SH-SY5Y (cell line): ENCODE measurements around the gene CHN1.

Source experiments
- GATA2 ChIP-seq: IDR thresholded peaks from 2 replicates; pipeline ENCODE4 v1.6.1; 2011; ENCODE audit warnings: mild to moderate bottlenecking, low read depth, low read length
- GATA3 ChIP-seq: IDR thresholded peaks from 2 replicates; pipeline ENCODE4 v1.6.1; 2011; ENCODE audit warnings: low read depth, mild to moderate bottlenecking, low read length, moderate library complexity

The CHN1 gene

GRCh38 chr2:175003875-175004729 lies 1.1 kb downstream of the CHN1 start:
- TF ChIP-seq GATA2 (no peak), GATA3 (no peak)

GRCh38 chr2:175002547-175003274 lies 2.5 kb downstream of the CHN1 start:
- TF ChIP-seq GATA2 (peak; percentile 26; the same call in 1 of the 2 replicates), GATA3 (no peak)

DNA sequence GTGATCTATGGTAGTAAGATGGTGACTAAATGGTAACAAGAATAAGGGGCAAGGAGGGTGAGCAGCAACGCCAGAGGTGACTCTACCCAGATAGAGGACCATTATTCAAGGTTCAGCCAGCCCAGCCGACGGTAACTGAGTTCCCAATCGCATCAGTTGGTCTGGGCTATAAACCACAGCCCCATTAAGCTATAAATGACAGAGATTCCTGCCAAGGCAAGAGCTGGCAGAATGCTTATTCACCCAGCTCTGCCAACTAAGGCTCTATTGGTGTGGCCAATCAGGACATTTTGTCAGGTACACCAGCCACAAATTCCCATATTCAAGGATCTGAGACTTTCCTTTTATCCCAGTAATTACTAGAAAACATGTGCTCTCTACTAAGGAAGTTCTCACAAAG lies 3.6 kb downstream of the CHN1 start:
- no peak for TF ChIP-seq GATA3
- TF ChIP-seq GATA2 = no peak

DNA sequence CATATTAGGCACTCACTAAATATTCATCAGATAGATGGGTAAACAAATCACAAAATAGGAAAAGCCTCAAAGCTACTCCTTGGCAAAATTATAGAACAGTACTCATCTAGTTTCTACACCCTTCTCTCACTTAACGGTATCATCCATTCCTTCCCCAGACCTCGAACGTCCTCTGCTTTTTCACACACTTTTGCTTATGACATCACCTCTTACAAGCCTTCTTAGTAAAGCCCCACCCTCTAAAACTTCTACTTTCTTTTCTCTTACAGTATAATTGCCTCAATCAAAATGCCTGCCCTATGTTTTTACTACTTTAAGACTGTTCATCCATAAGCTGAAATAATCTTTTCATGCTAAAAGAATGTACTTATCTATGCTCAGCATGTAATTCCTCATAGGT lies 8.1 kb downstream of the CHN1 start:
- TF ChIP-seq GATA3 (no peak), GATA2 (no peak)

GRCh38 chr2:174996622-174997021 lies 8.6 kb downstream of the CHN1 start:
- no peak for TF ChIP-seq GATA2
- TF ChIP-seq GATA3 = no peak

- TF ChIP-seq GATA2 (no peak), GATA3 (no peak)
Measured at GRCh38 chr2:174994381-174994780, 10.8 kb downstream of the CHN1 start.

DNA sequence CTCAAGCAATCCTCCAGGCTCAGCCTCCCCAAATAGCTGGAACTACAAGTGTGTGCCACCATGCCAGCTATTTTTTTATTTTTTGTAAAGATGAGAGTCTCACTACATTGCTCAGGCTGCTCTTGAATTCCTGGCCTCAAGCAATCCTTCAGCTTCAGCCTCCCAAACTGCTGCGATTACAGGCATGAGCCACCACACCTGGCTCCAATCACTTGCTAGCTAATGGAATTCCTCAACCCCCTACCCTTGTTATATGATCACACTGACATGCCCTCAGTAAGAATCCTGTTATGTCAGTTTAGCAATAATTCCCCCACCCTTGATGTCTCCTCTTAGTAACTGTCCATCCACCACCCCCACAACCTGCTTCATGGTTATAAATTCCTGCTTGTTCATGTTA lies 12.3 kb downstream of the CHN1 start:
- TF ChIP-seq GATA3 (no peak), GATA2 (no peak)

GRCh38 chr2:174985614-174986013 lies 19.6 kb downstream of the CHN1 start:
- TF ChIP-seq GATA3 (no peak), GATA2 (no peak)

GRCh38 chr2:174984561-174984960 lies 20.6 kb downstream of the CHN1 start:
- TF ChIP-seq GATA2 = no peak
- TF ChIP-seq GATA3 = no peak

DNA sequence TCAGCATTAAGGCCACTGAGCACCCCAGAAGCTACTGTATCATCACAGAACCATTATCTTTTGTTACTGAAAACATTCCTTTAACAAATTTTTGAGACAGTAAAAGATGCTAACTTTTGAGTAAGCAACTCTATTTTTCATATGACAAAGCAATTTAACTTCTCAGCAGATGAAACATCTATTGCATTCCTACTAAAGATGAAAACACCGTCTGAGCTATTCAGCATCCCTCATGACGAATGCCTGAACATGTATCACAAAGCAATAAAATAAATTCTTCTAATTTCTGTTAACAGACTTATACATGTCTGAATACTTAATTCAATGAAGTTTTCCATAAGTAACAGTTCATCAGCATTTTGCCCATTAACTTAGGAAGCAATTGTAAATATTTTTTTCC lies 23.9 kb downstream of the CHN1 start:
- TF ChIP-seq GATA2 = no peak
- TF ChIP-seq GATA3 = no peak

GRCh38 chr2:174979996-174980395 lies 25.2 kb downstream of the CHN1 start:
- TF ChIP-seq GATA2 (no peak), GATA3 (no peak)

GRCh38 chr2:174977364-174977763 lies 27.8 kb downstream of the CHN1 start:
- TF ChIP-seq GATA3 (no peak), GATA2 (no peak)

DNA sequence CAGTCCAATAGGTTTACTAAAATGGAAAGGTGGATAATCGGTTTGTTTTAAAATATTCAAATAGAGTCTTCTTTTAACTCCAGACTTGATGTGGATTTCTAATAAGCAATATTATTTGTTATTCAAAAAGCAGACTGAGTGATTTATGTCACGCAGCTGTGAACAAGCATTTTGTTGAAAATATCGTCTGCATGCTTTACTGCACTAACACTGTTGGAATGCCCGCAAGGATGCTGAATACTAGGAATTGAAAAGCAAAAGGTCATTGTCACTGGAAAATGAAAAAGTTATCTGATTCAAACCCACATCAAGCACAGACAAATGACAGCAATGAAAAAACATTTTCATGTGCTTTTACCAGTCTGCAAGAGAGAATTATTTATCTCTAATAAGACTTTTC lies 31.1 kb downstream of the CHN1 start:
- TF ChIP-seq GATA3 (no peak), GATA2 (no peak)

GRCh38 chr2:174972924-174973323 lies 32.3 kb downstream of the CHN1 start:
- TF ChIP-seq GATA3 (no peak), GATA2 (no peak)
